Measurements from ENCODE around the gene TSSK2. TPM values are rescaled to one million over a fixed set of nuclear protein-coding genes. Genes with fewer than 3 reads are reported as not detected.

The TSSK2 gene
- total RNA-seq, 2 donors from 2014 or later, result not detected

- H3K9ac ChIP-seq (ENCODE audit: extremely low read depth, low read length, poor library complexity, severe bottlenecking), result no peak overlapping the region
- no peak overlapping the region for H3K27ac Mint-ChIP-seq
- no peak overlapping the region for H3K27ac ChIP-seq (ENCODE audit: low read depth, low read length)
- no peaks in the 10 kb centered on the region for H3K4me1 ChIP-seq (ENCODE audit: control insufficient read depth, insufficient read depth, low read length)
- 93 to 100% methylated on average over 3 to 9 of the region's 9 CpGs for WGBS, 2 experiments (ENCODE audit: insufficient coverage in 1 of 2, insufficient read length in 1 of 2)
- H3K36me3 ChIP-seq (ENCODE audit: control insufficient read depth, insufficient read depth, low read length), result peaks cover 30% of the 10 kb centered on the region
- H3K9me3 Mint-ChIP-seq, result no peaks in the 10 kb centered on the region
- no peaks in the 10 kb centered on the region for H3K27me3 Mint-ChIP-seq (ENCODE audit: insufficient read depth)
- H3K27me3 ChIP-seq (ENCODE audit: control insufficient read depth, insufficient read depth, low read length, poor library complexity, severe bottlenecking), result no peaks in the 10 kb centered on the region
- no peak overlapping the region for H3K4me3 ChIP-seq (ENCODE audit: low read length)
- no peaks in the 10 kb centered on the region for H3K9me3 ChIP-seq (ENCODE audit: control insufficient read depth, low read length)
- peaks cover 42% of the 10 kb centered on the region for H3K36me3 Mint-ChIP-seq (ENCODE audit: low read depth)
- H3K4me1 Mint-ChIP-seq, result no peaks in the 10 kb centered on the region
- no peak for TF ChIP-seq CTCF (conservative IDR thresholded peaks at IDR 0.05)
- H3K4me3 Mint-ChIP-seq, result no peak overlapping the region
- no peak for DNase-seq
Measured at GRCh38 chr22:19132693-19133400, 1.7 kb downstream of the TSSK2 start.

- 92 to 94% methylated on average over 2 to 13 of the region's 13 CpGs for WGBS, 2 experiments (ENCODE audit: insufficient coverage in 1 of 2, insufficient read length in 1 of 2)
- Histone ChIP-seq H3K36me3 (ENCODE audit: control insufficient read depth, insufficient read depth, low read length) (peaks cover 32% of the 10 kb centered on the region), H3K9me3 (ENCODE audit: control insufficient read depth, low read length) (no peaks in the 10 kb centered on the region), H3K4me3 (ENCODE audit: low read length) (no peak overlapping the region), H3K27ac (ENCODE audit: low read depth, low read length) (no peak overlapping the region), H3K27me3 (ENCODE audit: control insufficient read depth, insufficient read depth, low read length, poor library complexity, severe bottlenecking) (no peaks in the 10 kb centered on the region), H3K9ac (ENCODE audit: extremely low read depth, low read length, poor library complexity, severe bottlenecking) (no peak overlapping the region), H3K4me1 (ENCODE audit: control insufficient read depth, insufficient read depth, low read length) (no peaks in the 10 kb centered on the region)
- H3K4me1 Mint-ChIP-seq, result no peaks in the 10 kb centered on the region
- no peak for TF ChIP-seq CTCF (conservative IDR thresholded peaks at IDR 0.05)
- DNase-seq, result no peak
- H3K9me3 Mint-ChIP-seq, result no peaks in the 10 kb centered on the region
- H3K27me3 Mint-ChIP-seq (ENCODE audit: insufficient read depth), result no peaks in the 10 kb centered on the region
- H3K36me3 Mint-ChIP-seq (ENCODE audit: low read depth), result peaks cover 42% of the 10 kb centered on the region
- no peak overlapping the region for H3K27ac Mint-ChIP-seq
- no peak overlapping the region for H3K4me3 Mint-ChIP-seq
Measured at GRCh38 chr22:19133561-19133960, 2.5 kb downstream of the TSSK2 start.

GRCh38 chr22:19134176-19134831 lies 3.2 kb downstream of the TSSK2 start:
- Mint-ChIP-seq H3K27ac (no peak overlapping the region), H3K36me3 (ENCODE audit: low read depth) (peaks cover 47% of the 10 kb centered on the region), H3K4me1 (no peaks in the 10 kb centered on the region), H3K9me3 (no peaks in the 10 kb centered on the region), H3K27me3 (ENCODE audit: insufficient read depth) (no peaks in the 10 kb centered on the region), H3K4me3 (no peak overlapping the region)
- no peak overlapping the region for H3K9ac ChIP-seq (ENCODE audit: extremely low read depth, low read length, poor library complexity, severe bottlenecking)
- no peaks in the 10 kb centered on the region for H3K9me3 ChIP-seq (ENCODE audit: control insufficient read depth, low read length)
- no peak for DNase-seq
- H3K4me3 ChIP-seq (ENCODE audit: low read length), result no peak overlapping the region
- no peak for TF ChIP-seq CTCF (conservative IDR thresholded peaks at IDR 0.05)
- H3K27me3 ChIP-seq (ENCODE audit: control insufficient read depth, insufficient read depth, low read length, poor library complexity, severe bottlenecking), result no peaks in the 10 kb centered on the region
- peaks cover 40% of the 10 kb centered on the region for H3K36me3 ChIP-seq (ENCODE audit: control insufficient read depth, insufficient read depth, low read length)
- H3K27ac ChIP-seq (ENCODE audit: low read depth, low read length), result no peak overlapping the region
- no peaks in the 10 kb centered on the region for H3K4me1 ChIP-seq (ENCODE audit: control insufficient read depth, insufficient read depth, low read length)
- WGBS, 2 experiments (ENCODE audit: insufficient coverage in 1 of 2, insufficient read length in 1 of 2), result 94 to 97% methylated on average over 9 to 21 of the region's 21 CpGs

Measured in endodermal cell (in vitro differentiated cells).